H1 (cell line): ENCODE measurements around the gene RPL28. TPM values are rescaled to one million over a fixed set of nuclear protein-coding genes. Genes with fewer than 3 reads are reported as not detected.

Experiments used
- CTCF ChIA-PET: fragments of 300-600 bp; sonication (Branson Sonifier 250); formaldehyde crosslinking; loops from one replicate; lab custom pipeline; 2021; ENCODE audit not compliant: partially characterized antibody; lab: Charles Lee
- POLR2A ChIA-PET: fragments of 300-600 bp; sonication (Branson Sonifier 250); formaldehyde crosslinking; loops from one replicate; lab custom pipeline; 2021; ENCODE audit warnings: inconsistent platforms; ENCODE audit not compliant: partially characterized antibody; lab: Charles Lee
- DNase-seq, 2 experiments: peaks; one replicate each; pipeline versions ENCODE4 v3.0.0 to v3.0.0-alpha.2; 2010 to 2022; ENCODE audit warnings: low spot score in 2 of 2, low read depth in 1 of 2, mixed read lengths in 1 of 2
- FAIRE-seq: peaks from 2 replicates; lab custom pipeline; 2011; peaks lifted over from hg19 to GRCh38; lab: Jason Lieb, UNC
- H2AFZ ChIP-seq: 2 replicates; pipeline ENCODE4 v1.8.1; 2012; ENCODE audit warnings: low read length, inconsistent platforms
- H2AK5ac ChIP-seq: 2 replicates; pipeline ENCODE4 v1.6.1; 2013; ENCODE audit warnings: low read depth, low read length
- H2BK120ac ChIP-seq: replicated peaks from 2 replicates; pipeline ENCODE3; 2013; ENCODE audit warnings: low read depth, low read length, inconsistent platforms
- H2BK12ac ChIP-seq: 2 replicates; pipeline ENCODE4 v1.6.1; 2013; ENCODE audit warnings: low read depth, low read length
- H2BK15ac ChIP-seq: 2 replicates; pipeline ENCODE4 v1.6.1; 2013; ENCODE audit warnings: low read length
- H2BK20ac ChIP-seq: 2 replicates; pipeline ENCODE4 v1.6.1; 2013; ENCODE audit warnings: low read length
- H2BK5ac ChIP-seq: 2 replicates; pipeline ENCODE4 v1.6.1; 2013; ENCODE audit warnings: low read depth, low read length
- H3K14ac ChIP-seq: 2 replicates; pipeline ENCODE4 v1.6.1; 2013; ENCODE audit warnings: inconsistent platforms; ENCODE audit not compliant: insufficient read length
- H3K18ac ChIP-seq: 2 replicates; pipeline ENCODE4 v1.6.1; 2013; ENCODE audit warnings: low read length; ENCODE audit errors: extremely low read depth
- H3K23ac ChIP-seq: 2 replicates; pipeline ENCODE4 v1.6.1; 2013; ENCODE audit warnings: inconsistent platforms; ENCODE audit not compliant: insufficient read length
- H3K23me2 ChIP-seq: 2 replicates; pipeline ENCODE4 v1.6.1; 2013; ENCODE audit warnings: low read depth, low read length
- H3K27ac ChIP-seq: 2 replicates; pipeline ENCODE4 v1.6.1; 2011; ENCODE audit warnings: low read depth, low read length, inconsistent platforms
- H3K27me3 ChIP-seq, 4 experiments: replicated peaks in 1 of 4; 1 replicate in 1 of 4; 2 replicates in 3 of 4; pipeline versions ENCODE4 v1.6.1 to v1.8.1; 2011 to 2013; ENCODE audit warnings: low read length in 3 of 4, mild to moderate bottlenecking in 3 of 4, inconsistent platforms in 2 of 4, mixed read lengths in 2 of 4, moderate library complexity in 1 of 4; ENCODE audit not compliant: control insufficient read depth in 3 of 4, insufficient read depth in 3 of 4; ENCODE audit errors: extremely low read depth in 1 of 4
- H3K36me3 ChIP-seq, 4 experiments: 2 replicates each; pipeline versions ENCODE4 v1.6.1 to v1.8.1; 2011 to 2013; ENCODE audit warnings: mild to moderate bottlenecking in 4 of 4, low read length in 3 of 4, moderate library complexity in 2 of 4, control low read depth in 1 of 4, inconsistent platforms in 1 of 4; ENCODE audit not compliant: insufficient read depth in 4 of 4, control insufficient read depth in 2 of 4
- H3K4ac ChIP-seq: replicated peaks from 2 replicates; pipeline ENCODE3; 2013; ENCODE audit warnings: low read length, low read depth, mixed read lengths, inconsistent platforms; ENCODE audit not compliant: insufficient read length
- H3K4me1 ChIP-seq, 4 experiments: replicated peaks in 1 of 4; 1 replicate in 1 of 4; 2 replicates in 3 of 4; pipeline versions ENCODE4 v1.6.1 to v1.8.1; 2011 to 2013; ENCODE audit warnings: low read length in 3 of 4, inconsistent platforms in 2 of 4, mixed read lengths in 1 of 4; ENCODE audit not compliant: insufficient read depth in 4 of 4, control insufficient read depth in 3 of 4
- H3K4me2 ChIP-seq, 2 experiments: 2 replicates each; pipeline versions ENCODE4 v1.6.1 to v1.8.1; 2011 to 2013; ENCODE audit warnings: low read depth in 2 of 2, low read length in 2 of 2, control low read depth in 1 of 2, inconsistent platforms in 1 of 2, mild to moderate bottlenecking in 1 of 2; ENCODE audit not compliant: insufficient read depth in 1 of 2
- H3K4me3 ChIP-seq, 4 experiments: fragments of 200-600, 300-600 bp in 1 of 4; sonication (generic), shearing (Covaris generic), sonication (Bioruptor Twin) in 1 of 4; 2 replicates each; pipeline versions ENCODE4 v1.5.1 to v1.8.1; 2011 to 2016; ENCODE audit warnings: low read length in 4 of 4, low read depth in 3 of 4, control low read depth in 2 of 4, inconsistent platforms in 2 of 4, mild to moderate bottlenecking in 2 of 4, mixed read lengths in 1 of 4, moderate library complexity in 1 of 4; ENCODE audit not compliant: insufficient read depth in 2 of 4; ENCODE audit errors: extremely low read depth in 1 of 4
- H3K56ac ChIP-seq: replicated peaks from 2 replicates; pipeline ENCODE3; 2013; ENCODE audit warnings: low read depth, mild to moderate bottlenecking, mixed read lengths, low read length, inconsistent platforms; ENCODE audit not compliant: insufficient read length
- H3K79me1 ChIP-seq: 2 replicates; pipeline ENCODE4 v1.6.1; 2013; ENCODE audit warnings: low read depth, low read length, control low read depth
- H3K79me2 ChIP-seq, 2 experiments: 2 replicates each; pipeline versions ENCODE4 v1.6.1 to v1.8.1; 2012 to 2013; ENCODE audit warnings: low read length in 2 of 2, mild to moderate bottlenecking in 2 of 2, inconsistent platforms in 1 of 2; ENCODE audit not compliant: insufficient read depth in 2 of 2, control insufficient read depth in 1 of 2
- H3K9ac ChIP-seq, 4 experiments: replicated peaks in 1 of 4; 1 replicate in 1 of 4; 2 replicates in 3 of 4; pipeline versions ENCODE4 v1.6.1 to v1.8.1; 2011 to 2013; ENCODE audit warnings: low read depth in 3 of 4, low read length in 3 of 4, control low read depth in 2 of 4, mild to moderate bottlenecking in 2 of 4, moderate library complexity in 2 of 4, inconsistent platforms in 1 of 4; ENCODE audit errors: extremely low read depth in 1 of 4
- H3K9me3 ChIP-seq, 2 experiments: 2 replicates each; pipeline versions ENCODE4 v1.6.1 to v1.8.1; 2012 to 2013; ENCODE audit warnings: mild to moderate bottlenecking in 2 of 2, moderate library complexity in 2 of 2, control low read depth in 1 of 2, inconsistent platforms in 1 of 2, low read depth in 1 of 2, low read length in 1 of 2, mixed read lengths in 1 of 2; ENCODE audit not compliant: insufficient read depth in 2 of 2
- H4K20me1 ChIP-seq, 2 experiments: replicated peaks in 1 of 2; 2 replicates each; pipeline versions ENCODE3 to v1.8.1; 2011 to 2013; ENCODE audit warnings: inconsistent platforms in 2 of 2, low read length in 2 of 2, mild to moderate bottlenecking in 1 of 2; ENCODE audit not compliant: insufficient read depth in 2 of 2, control insufficient read depth in 1 of 2
- H4K5ac ChIP-seq: 2 replicates; pipeline ENCODE4 v1.6.1; 2013; ENCODE audit warnings: low read length, low read depth, mixed read lengths, inconsistent platforms; ENCODE audit not compliant: insufficient read length
- H4K8ac ChIP-seq: 2 replicates; pipeline ENCODE4 v1.8.0; 2013; ENCODE audit warnings: mild to moderate bottlenecking, moderate library complexity, low read length, inconsistent platforms; ENCODE audit not compliant: insufficient read depth; ENCODE audit errors: extremely low read depth
- H4K91ac ChIP-seq: replicated peaks from 2 replicates; pipeline ENCODE3; 2013; ENCODE audit warnings: low read length, mixed read lengths, inconsistent platforms; ENCODE audit not compliant: insufficient read length
- ATF2 ChIP-seq: IDR thresholded peaks from 2 replicates; pipeline ENCODE4 v1.6.1; 2012; ENCODE audit warnings: low read length, inconsistent platforms
- CTBP2 ChIP-seq: IDR thresholded peaks from 2 replicates; pipeline ENCODE4 v1.7.0; 2011; ENCODE audit warnings: borderline replicate concordance, mild to moderate bottlenecking, moderate library complexity, mixed read lengths, low read length; ENCODE audit not compliant: insufficient read depth, insufficient read length
- EZH2 ChIP-seq: fragments of 200-600 bp; sonication (generic); IDR thresholded peaks from 2 replicates; pipeline ENCODE4 v1.7.1; 2012; ENCODE audit warnings: low read depth, mild to moderate bottlenecking, moderate library complexity, low read length, inconsistent platforms; ENCODE audit not compliant: severe bottlenecking
- KDM4A ChIP-seq: IDR thresholded peaks from one replicate; pipeline ENCODE4 v1.7.1; 2012; ENCODE audit warnings: low read depth, mild to moderate bottlenecking, moderate library complexity, low read length, inconsistent platforms; ENCODE audit not compliant: severe bottlenecking
- MAX ChIP-seq: IDR thresholded peaks from 2 replicates; pipeline ENCODE4 v1.6.1; 2012; ENCODE audit warnings: inconsistent platforms
- RBBP5 ChIP-seq: IDR thresholded peaks from 2 replicates; pipeline ENCODE4 v1.7.1; 2012; ENCODE audit warnings: low read depth, mild to moderate bottlenecking, inconsistent platforms, low read length, moderate library complexity, borderline replicate concordance
- RXRA ChIP-seq: IDR thresholded peaks from 2 replicates; pipeline ENCODE4 v1.6.1; 2011; ENCODE audit warnings: low read depth, mild to moderate bottlenecking, low read length, moderate library complexity; ENCODE audit not compliant: insufficient read depth
- SIRT6 ChIP-seq: IDR thresholded peaks from one replicate; pipeline ENCODE4 v1.7.1; 2012; ENCODE audit warnings: low read length, inconsistent platforms
- TCF12 ChIP-seq: IDR thresholded peaks from 2 replicates; pipeline ENCODE4 v1.6.1; 2011; ENCODE audit warnings: low read depth, mild to moderate bottlenecking, low read length
- WGBS, 2 experiments: shearing (Covaris generic) in 1 of 2; methylation state at CpG; one replicate each; pipeline versions ENCODE4 v1.1.6 to v1.1.7; 2013 to 2015; ENCODE audit warnings: low lambda C conversion rate in 2 of 2, mixed read lengths in 2 of 2, inconsistent platforms in 1 of 2, low coverage in 1 of 2, missing lambda C conversion rate in 1 of 2; ENCODE audit not compliant: insufficient replicate concordance in 2 of 2, insufficient coverage in 1 of 2, insufficient read length in 1 of 2; ENCODE audit errors: extremely low coverage in 1 of 2, missing lambda C conversion rate in 1 of 2; 5-methylcytosine and 5-hydroxymethylcytosine counted together
- polyA plus RNA-seq, 7 experiments: library from polyadenylated mRNA; depleted of rRNA in 3 of 7; stranded (reverse) in 5 of 7; unstranded in 2 of 7; fragments of >200 nt in 5 of 7; fragments of 200-250 nt in 2 of 7; gene quantifications; 1 replicate in 5 of 7; 2 replicates in 1 of 7; 4 replicates in 1 of 7; pipeline versions ENCODE4 v1.2.1 to v1.2.3, GENCODE V29; 2011 to 2013; ENCODE audit warnings: missing spikeins in 2 of 7, mixed read lengths in 2 of 7
- total RNA-seq: library from RNA; stranded (reverse); fragmentation: NEBNext Ultra II Directional; extraction: Animal tissue kit (Norgen Biotek cat#: 25700); gene quantifications from 2 replicates; pipeline ENCODE4 v1.2.1, GENCODE V29; 2021

Gene RPL28
- total and polyA plus RNA-seq, 2 of the 8 experiments (the other 6 are each of a cell fraction or from before 2014, with no cell fraction given), result 2,123 to 8,402 TPM

- Histone ChIP-seq H2BK12ac (peak within 1 kb of the TSS; percentile 87; the same call in 1 of the 2 replicates), H3K18ac (peak within 1 kb of the TSS; percentile 99), H3K79me2 (no peaks in the 10 kb centered on the region), H3K4me2 (peak within 1 kb of the TSS; percentile 72 to 91), H3K23me2 (peaks cover 16% of the 10 kb centered on the region), H4K91ac (peak within 1 kb of the TSS; percentile 94), H3K9ac (peak within 1 kb of the TSS in 2 of 4 experiments; percentile 9 to 13; a peak in 3 of 7 replicates), H3K36me3 (no peaks in the 10 kb centered on the region), H4K5ac (peak within 1 kb of the TSS; percentile 84), H3K79me1 (no peaks in the 10 kb centered on the region), H2BK20ac (0 out of 2 replicates have a peak within 1 kb of the TSS, but pooled peaks have one; percentile 43), H2BK5ac (peak within 1 kb of the TSS; percentile 77), H3K9me3 (no peaks in the 10 kb centered on the region), H3K23ac (no peak within 1 kb of the TSS), H3K27ac (no peak within 1 kb of the TSS), H3K4me1 (peaks cover 5 to 49% (median 36%) of the 10 kb centered on the region in 4 experiments), H4K20me1 (peaks cover 0 to 7% of the 10 kb centered on the region in 2 experiments), H4K8ac (peak within 1 kb of the TSS; percentile 80; the same call in 1 of the 2 replicates), H3K56ac (peak within 1 kb of the TSS; percentile 91), H3K4ac (peak within 1 kb of the TSS; percentile 81), H3K4me3 (peak within 1 kb of the TSS; percentile 35 to 60 (median 44); a peak in 7 of 8 replicates), H2AFZ (no peak within 1 kb of the TSS), H2BK120ac (peak within 1 kb of the TSS; percentile 88), H3K27me3 (peaks cover 8 to 34% (median 25%) of the 10 kb centered on the region in 4 experiments), H2AK5ac (peak within 1 kb of the TSS; percentile 40; the same call in 1 of the 2 replicates), H2BK15ac (peak within 1 kb of the TSS; percentile 88; the same call in 1 of the 2 replicates), H3K14ac (no peak within 1 kb of the TSS)
- peak in 1 of 2 experiments; percentile 76 for DNase-seq
- ChIA-PET CTCF (interaction anchor here (0.6 to 1.0 kb wide), 4 partner anchors 26 to 277 kb away, joined by 3 read pairs; no protein-coding TSS in a partner anchor), POLR2A (interaction anchor here (0.6 to 5.6 kb wide), 17 partner anchors 8 to 76 kb away, joined by 3 to 57 read pairs (median 3); partner anchors contain the start of genes GARIN5B, KMT5C, TMEM238 and UBE2S)
- WGBS, 2 experiments, result 18% methylated on average over 20 of the region's 21 CpGs; no CpG with 5 or more reads in 1 of the 2 experiments
- FAIRE-seq, result no peak
- TF ChIP-seq CTBP2 (no peak), MAX (no peak), RXRA (no peak), TCF12 (no peak), KDM4A (peak; percentile 5), EZH2 (peak; percentile 8), SIRT6 (no peak), ATF2 (no peak), RBBP5 (no peak)
These were observed 9.3 kb upstream of the RPL28 start, which contains the start of gene TMEM190 for GRCh38 chr19:55376241-55376933. TMEM190 (plus strand) TSS chr19:55376826; CDS start chr19:55376854, 28 bp downstream.
